ENCODE results near the gene RBM47. TPM values are rescaled to one million over a fixed set of nuclear protein-coding genes. Genes with fewer than 3 reads are reported as not detected.

RBM47 gene
- total and polyA plus RNA-seq, 2 experiments from 2014 or later, result 35.6 to 139 TPM

DNA sequence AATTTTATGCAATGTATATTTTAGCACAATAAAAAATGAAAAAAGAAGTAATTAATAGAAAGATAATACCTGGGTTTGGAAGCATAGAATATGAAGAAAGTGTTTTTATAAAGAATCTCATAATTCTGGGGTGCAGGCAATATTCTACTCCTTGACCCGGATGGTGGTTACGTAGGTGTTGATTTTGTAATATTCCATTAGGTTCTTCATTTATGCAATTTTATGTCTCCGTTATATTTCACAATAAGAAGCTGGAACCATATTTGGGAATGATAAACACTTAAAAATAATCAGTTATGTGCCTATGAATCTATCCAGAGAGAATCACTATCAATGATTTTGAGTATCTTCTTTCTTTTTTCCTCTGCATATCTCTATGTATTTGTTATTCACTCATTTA is 256.0 kb downstream of the RBM47 start:
- no peaks in the 10 kb centered on the region for H3K27me3 ChIP-seq (ENCODE audit: insufficient read depth)
- Mint-ChIP-seq H3K36me3 (ENCODE audit: low read depth) (no peaks in the 10 kb centered on the region), H3K9me3 (no peaks in the 10 kb centered on the region), H3K27ac (no peak overlapping the region), H3K27me3 (ENCODE audit: insufficient read depth, low read depth, poor library complexity) (no peaks in the 10 kb centered on the region), H3K4me3 (no peak overlapping the region), H3K4me1 (no peaks in the 10 kb centered on the region)
- no peaks in the 10 kb centered on the region for H3K9me2 ChIP-seq (ENCODE audit: insufficient read depth)
- H2AFZ ChIP-seq, result no peak overlapping the region
- no peak overlapping the region for H3K4me3 ChIP-seq
- H3K79me2 ChIP-seq (replicated peaks; ENCODE audit: insufficient read depth), result no peaks in the 10 kb centered on the region
- ATAC-seq (no peak), DNase-seq (ENCODE audit: low spot score) (no peak)
- no peak overlapping the region for H3K27ac ChIP-seq (ENCODE audit: low read depth)
- no peaks in the 10 kb centered on the region for H3F3A ChIP-seq (replicated peaks; ENCODE audit: low read depth)
- TF ChIP-seq NANOG (IDR thresholded peaks at IDR 0.05; ENCODE audit: borderline replicate concordance) (no peak), POLR2AphosphoS5 (IDR thresholded peaks at IDR 0.05; ENCODE audit: low read depth) (no peak), JUNB (IDR thresholded peaks at IDR 0.05; ENCODE audit: unreplicated experiment) (no peak), CTCF (conservative IDR thresholded peaks at IDR 0.05; ENCODE audit: low read depth in 2 of 2) (no peak), ZNF462 (CRISPR knock-in tag; IDR thresholded peaks at IDR 0.05) (no peak), ZNF114 (CRISPR knock-in tag; IDR thresholded peaks at IDR 0.05) (no peak), STAT1 (IDR thresholded peaks at IDR 0.05; ENCODE audit: unreplicated experiment) (no peak), EZH2 (IDR thresholded peaks at IDR 0.05; ENCODE audit: low read depth, unreplicated experiment) (no peak), EZH2phosphoT487 (IDR thresholded peaks at IDR 0.05; ENCODE audit: unreplicated experiment) (no peak), ZNF331 (CRISPR knock-in tag; IDR thresholded peaks at IDR 0.05; ENCODE audit: low read depth) (no peak), CREB1 (CRISPR knock-in tag; IDR thresholded peaks at IDR 0.05; ENCODE audit: low read depth) (no peak)
- TF ChIP-seq, protein P1, sequence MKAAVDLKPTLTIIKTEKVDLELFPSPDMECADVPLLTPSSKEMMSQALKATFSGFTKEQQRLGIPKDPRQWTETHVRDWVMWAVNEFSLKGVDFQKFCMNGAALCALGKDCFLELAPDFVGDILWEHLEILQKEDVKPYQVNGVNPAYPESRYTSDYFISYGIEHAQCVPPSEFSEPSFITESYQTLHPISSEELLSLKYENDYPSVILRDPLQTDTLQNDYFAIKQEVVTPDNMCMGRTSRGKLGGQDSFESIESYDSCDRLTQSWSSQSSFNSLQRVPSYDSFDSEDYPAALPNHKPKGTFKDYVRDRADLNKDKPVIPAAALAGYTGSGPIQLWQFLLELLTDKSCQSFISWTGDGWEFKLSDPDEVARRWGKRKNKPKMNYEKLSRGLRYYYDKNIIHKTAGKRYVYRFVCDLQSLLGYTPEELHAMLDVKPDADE (IDR thresholded peaks at IDR 0.05), result no peak
- TF ChIP-seq, protein P2, sequence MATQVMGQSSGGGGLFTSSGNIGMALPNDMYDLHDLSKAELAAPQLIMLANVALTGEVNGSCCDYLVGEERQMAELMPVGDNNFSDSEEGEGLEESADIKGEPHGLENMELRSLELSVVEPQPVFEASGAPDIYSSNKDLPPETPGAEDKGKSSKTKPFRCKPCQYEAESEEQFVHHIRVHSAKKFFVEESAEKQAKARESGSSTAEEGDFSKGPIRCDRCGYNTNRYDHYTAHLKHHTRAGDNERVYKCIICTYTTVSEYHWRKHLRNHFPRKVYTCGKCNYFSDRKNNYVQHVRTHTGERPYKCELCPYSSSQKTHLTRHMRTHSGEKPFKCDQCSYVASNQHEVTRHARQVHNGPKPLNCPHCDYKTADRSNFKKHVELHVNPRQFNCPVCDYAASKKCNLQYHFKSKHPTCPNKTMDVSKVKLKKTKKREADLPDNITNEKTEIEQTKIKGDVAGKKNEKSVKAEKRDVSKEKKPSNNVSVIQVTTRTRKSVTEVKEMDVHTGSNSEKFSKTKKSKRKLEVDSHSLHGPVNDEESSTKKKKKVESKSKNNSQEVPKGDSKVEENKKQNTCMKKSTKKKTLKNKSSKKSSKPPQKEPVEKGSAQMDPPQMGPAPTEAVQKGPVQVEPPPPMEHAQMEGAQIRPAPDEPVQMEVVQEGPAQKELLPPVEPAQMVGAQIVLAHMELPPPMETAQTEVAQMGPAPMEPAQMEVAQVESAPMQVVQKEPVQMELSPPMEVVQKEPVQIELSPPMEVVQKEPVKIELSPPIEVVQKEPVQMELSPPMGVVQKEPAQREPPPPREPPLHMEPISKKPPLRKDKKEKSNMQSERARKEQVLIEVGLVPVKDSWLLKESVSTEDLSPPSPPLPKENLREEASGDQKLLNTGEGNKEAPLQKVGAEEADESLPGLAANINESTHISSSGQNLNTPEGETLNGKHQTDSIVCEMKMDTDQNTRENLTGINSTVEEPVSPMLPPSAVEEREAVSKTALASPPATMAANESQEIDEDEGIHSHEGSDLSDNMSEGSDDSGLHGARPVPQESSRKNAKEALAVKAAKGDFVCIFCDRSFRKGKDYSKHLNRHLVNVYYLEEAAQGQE (IDR thresholded peaks at IDR 0.05; ENCODE audit: unreplicated experiment), result no peak
- H3K36me3 ChIP-seq (ENCODE audit: insufficient read depth), result no peaks in the 10 kb centered on the region
- no peak overlapping the region for H3K4me2 ChIP-seq
- no peaks in the 10 kb centered on the region for H4K20me1 ChIP-seq (replicated peaks; ENCODE audit: insufficient read depth)
- H3K4me1 ChIP-seq (ENCODE audit: insufficient read depth), result no peaks in the 10 kb centered on the region

Measured in GM23338 (cell line).